T-helper 1 cell treated with Interleukin-12 subunit alpha and Interleukin-12 subunit beta and Interleukin-4 antibody, amounts not matched to agents 30 ng/mL and 1 ng/mL, for 36 hours (primary cell): ENCODE results near the gene PFKFB4. TPM values are rescaled to one million over a fixed set of nuclear protein-coding genes. Genes with fewer than 3 reads are reported as not detected.
"Not testable (repeated sequence)": the region's sequence is repeated elsewhere in the genome, so short reads cannot be mapped to it uniquely, and the experiment has no call there.

Source experiments
- intact Hi-C: fragments of 100-400 bp; cut with micrococcal nuclease; formaldehyde crosslinking; loops from one replicate; pipeline ENCODE4 v1.15.1; 2024
- total RNA-seq: library from RNA; stranded (reverse); gene quantifications from 2 replicates; pipeline ENCODE4 v1.2.3, GENCODE V29; 2022

The PFKFB4 gene
- total RNA-seq, 1 donor from 2014 or later = 8.8 TPM

GRCh38 chr3:48535578-48535977 is 21.0 kb downstream of the PFKFB4 start:
- intact Hi-C loops = no loop called here

DNA sequence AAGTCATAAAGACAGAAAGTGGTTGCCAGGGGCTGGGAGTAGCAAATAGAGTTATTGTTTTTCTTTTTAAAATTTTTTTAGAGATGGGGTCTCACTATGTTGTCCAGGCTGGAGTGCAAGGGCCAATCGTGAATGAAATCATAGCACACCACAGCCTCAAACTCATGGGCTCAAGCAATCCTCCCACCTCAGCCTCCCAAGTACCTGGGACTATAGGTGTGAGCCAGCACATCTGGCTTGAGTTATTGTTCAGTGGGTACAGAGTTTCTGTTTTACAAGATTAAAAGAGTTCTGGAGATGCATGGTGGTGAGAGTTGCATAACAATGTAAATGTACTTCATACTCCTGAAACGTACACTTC is 23.6 kb downstream of the PFKFB4 start:
- intact Hi-C loops = no loop called here

DNA sequence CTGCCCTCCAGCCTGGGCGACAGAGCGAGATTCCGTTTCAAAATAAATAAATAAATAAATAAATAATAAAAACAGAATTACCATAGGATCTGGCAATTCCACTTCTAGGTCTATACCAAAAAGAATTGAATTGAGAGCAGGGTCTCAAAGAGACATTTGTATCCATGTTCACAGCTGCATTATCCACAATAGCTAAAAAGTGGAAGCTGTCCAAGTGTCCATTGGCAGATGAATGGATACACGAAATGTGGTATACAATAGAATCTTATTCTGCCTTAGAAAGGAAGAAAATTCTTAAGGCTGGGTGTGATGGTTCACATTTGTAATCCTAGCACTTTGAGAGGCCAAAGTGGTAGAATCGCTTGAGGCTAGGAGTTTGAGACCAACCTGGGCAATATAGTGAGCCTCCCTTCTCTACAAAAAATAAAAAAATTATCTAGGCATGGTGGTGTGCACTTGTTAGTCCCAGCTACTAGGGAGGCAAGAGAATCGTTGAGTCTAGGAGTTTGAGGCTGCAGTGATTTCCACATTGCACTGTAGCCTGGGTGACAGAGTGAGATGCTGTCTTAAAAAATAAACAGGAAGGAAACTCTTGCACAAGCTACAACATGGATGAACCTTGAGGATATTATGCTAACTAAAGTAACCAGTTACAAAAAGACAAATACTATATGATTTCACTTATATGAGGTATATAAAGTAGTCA is 24.2 kb downstream of the PFKFB4 start:
- intact Hi-C loops = no loop called here

- intact Hi-C loops = not testable (repeated sequence)
Observed at GRCh38 chr3:48530701-48531100, 25.9 kb downstream of the PFKFB4 start.

DNA sequence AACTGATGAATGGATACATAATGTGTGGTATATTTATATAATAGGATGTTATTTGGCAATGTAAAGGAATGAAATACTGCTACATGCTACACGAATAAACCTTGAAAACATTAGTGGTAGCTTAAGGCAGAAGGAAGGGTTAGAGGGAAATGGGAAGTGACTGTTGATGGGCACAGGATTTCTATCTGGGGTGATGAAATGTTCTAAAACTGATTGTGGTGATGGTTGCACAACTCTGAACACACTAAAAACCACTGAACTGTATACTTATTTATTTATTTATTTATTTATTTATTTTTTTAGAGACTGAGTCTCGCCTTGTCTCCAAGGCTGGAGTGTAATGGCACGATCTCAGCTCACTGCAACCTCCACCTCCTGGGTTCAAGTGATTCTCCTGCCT is 27.8 kb downstream of the PFKFB4 start:
- intact Hi-C loops = no loop called here

DNA sequence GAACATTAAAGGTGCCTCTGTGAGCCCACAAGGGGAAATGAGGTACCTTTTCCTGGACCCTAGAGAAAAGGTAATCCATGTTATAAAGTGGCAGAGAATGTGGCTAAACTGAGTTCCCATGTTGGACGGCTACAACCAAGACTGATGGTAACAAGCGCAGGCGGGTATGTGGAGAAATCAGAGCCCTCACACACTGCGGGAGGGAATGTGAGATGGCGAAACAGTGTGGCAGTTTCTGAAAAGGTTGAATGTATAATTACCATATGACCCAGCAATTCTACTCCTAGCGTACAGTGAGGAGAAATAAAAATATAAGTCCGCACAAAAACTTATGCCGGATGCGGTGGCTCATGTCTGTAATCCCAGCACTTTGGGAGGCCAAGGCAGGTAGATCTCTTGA is 28.6 kb downstream of the PFKFB4 start:
- intact Hi-C loops = no loop called here

DNA sequence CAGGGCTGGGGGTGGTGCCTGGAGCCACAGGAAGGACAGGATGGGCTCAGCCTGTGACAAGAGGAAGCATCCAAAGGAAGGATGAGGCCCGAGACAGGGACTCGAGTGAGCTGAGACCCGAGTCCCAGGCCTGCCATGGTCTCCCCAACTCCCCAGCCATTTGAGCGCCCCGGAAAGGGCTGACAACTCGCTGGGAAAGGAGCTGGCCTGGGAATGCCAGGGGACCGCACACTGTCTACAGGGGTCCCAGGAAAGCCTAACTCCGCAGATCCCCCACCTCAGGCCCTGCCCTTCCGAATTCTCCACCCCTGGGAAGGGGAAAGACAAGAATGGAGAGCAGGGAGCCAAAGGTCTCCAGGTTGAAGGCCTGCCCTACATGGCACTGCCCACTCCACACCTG is 31.6 kb downstream of the PFKFB4 start:
- intact Hi-C loops = no loop called here

DNA sequence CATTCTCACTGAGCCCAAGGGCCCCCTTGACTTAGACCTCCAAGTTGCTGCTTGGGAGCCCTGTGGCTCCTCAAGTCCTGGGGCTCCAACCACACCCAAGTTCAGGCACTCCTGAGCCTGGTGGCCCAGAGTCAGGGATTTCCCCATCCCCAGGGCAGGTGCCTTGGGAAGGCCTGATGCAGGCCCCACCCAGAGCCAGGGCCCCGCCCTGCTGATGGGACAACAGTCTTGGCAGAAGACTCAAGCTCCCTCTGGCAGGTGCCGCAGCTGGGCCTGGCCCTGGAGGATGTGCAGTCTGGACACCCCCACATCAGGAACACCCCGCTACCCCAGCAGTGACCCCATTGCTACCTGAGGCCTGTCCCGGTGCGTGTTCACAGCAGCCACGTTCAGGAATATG is 35.0 kb downstream of the PFKFB4 start:
- intact Hi-C loops = no loop called here

DNA sequence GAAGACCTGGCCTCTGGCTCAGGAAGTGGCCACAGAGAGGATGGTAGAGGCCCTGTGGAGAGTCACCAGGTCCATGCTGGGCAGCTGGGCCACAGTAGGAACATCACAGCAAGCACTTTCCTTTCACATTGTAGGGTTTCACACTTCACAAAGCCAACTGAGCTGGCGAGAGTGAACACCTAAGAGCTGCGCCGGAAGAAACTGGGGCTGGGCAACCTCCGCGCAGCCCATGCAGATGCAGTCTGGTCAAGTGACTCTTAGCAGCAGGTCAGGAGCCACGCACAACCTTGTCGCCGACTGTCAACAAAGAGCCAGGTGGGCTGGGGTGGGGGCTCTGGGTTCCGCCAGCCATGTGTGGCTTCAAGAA is 37.3 kb downstream of the PFKFB4 start:
- intact Hi-C loops = no loop called here

DNA sequence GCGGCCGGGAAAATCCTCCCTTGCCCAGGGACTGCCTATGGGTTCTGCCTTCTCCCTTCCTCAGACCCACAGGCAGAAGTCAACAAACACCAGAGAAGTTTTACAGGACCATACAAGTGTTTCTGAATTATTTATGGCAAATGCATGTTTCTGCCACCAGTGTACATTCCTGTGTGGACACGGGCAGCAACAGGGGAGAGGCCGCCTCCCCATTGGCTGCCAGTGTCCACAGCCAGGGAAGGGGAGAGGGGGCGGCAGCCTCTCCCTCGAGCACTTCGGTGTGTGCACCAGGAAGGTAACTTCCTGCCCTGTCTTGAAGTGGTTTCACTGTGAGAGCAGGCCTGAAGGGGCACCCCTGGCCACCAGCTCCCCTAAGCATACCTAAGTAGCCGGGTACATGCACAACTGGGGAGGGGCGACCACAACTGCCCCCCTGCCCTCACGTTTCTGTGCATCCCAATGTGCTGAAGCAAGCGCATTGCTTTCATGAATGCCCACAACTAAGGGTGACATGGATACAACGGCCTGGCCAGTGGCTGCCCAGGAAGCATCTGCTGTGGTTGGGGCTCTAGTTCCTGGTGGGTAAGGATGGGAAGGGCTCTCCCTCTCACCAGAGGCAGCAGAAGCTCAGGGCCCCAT is 37.8 kb downstream of the PFKFB4 start:
- intact Hi-C loops = no loop called here

GRCh38 chr3:48518069-48518468 is 38.5 kb downstream of the PFKFB4 start:
- intact Hi-C loops = no loop called here

DNA sequence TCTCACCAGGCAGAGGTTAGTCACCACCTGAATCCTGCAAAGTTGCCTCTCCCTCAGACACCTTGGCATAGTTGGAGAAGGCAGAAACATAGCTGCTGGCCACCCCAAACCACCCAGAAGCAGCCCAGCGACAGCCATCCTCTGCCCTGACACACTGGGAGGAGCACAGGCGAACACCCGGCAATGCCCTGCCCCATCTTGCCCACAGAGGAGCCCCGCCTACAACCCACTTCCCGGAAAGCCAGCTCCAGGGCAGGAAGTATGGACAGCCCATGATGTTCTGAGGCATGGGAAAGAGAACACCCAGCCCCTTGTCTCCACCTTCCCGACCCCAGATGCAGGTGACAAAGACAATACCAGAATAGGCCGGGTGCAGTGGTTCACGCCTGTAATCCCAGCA is 40.0 kb downstream of the PFKFB4 start:
- intact Hi-C loops = no loop called here

- intact Hi-C loops = loop anchor here (1.0 kb wide), 3 partner anchors 7 to 48 kb away; a partner anchor contains a TSS
Observed at GRCh38 chr3:48514431-48515227, 42.0 kb downstream of the PFKFB4 start.

- intact Hi-C loops = no loop called here
Observed at GRCh38 chr3:48511551-48511950, 45.1 kb downstream of the PFKFB4 start.

GRCh38 chr3:48507256-48508061 is 49.1 kb downstream of the PFKFB4 start:
- intact Hi-C loops = loop anchor here (1.0 to 2.0 kb wide), 9 partner anchors 8 to 239 kb away; partner anchors contain the start of genes CCDC51 and TMA7

GRCh38 chr3:48505968-48506504 is 50.6 kb downstream of the PFKFB4 start:
- intact Hi-C loops = loop anchor here (2.0 kb wide), 2 partner anchors 43 to 237 kb away; no protein-coding TSS in a partner anchor

GRCh38 chr3:48505146-48505545 is 51.5 kb downstream of the PFKFB4 start:
- intact Hi-C loops = no loop called here

GRCh38 chr3:48504051-48504946 is 52.3 kb downstream of the PFKFB4 start, which contains the start of gene SHISA5:
Gene SHISA5, minus strand, starts transcription at chr3:48504174. Its CDS starts 80 bp downstream, at chr3:48504094.
- intact Hi-C loops = no loop called here

GRCh38 chr3:48503401-48504050 is 53.1 kb downstream of the PFKFB4 start:
- intact Hi-C loops = no loop called here
